Tibial artery (tissue), 4 donors: ENCODE results near the gene KCNMA1.

Experiments used
- DNase-seq, 2 donors: peaks; one replicate each; pipeline ENCODE4 v3.0.0-alpha.2; 2019
- H3K27ac ChIP-seq, 2 donors: fragments of 200-600 bp; sonication (generic) in 1 of 2; 1 replicate in 1 of 2; 2 replicates in 1 of 2; pipeline ENCODE4 v1.5.1; 2018 to 2019; ENCODE audit warnings: mild to moderate bottlenecking in 1 of 2
- H3K27me3 ChIP-seq, 2 donors: fragments of 200-600 bp; sonication (generic) in 1 of 2; one replicate each; pipeline versions ENCODE4 v1.5.1 to v1.6.0; 2016 to 2019
- H3K36me3 ChIP-seq, 3 donors: fragments of 200-600 bp; sonication (generic) in 2 of 3; one replicate each; pipeline ENCODE4 v1.5.1; 2016 to 2019; ENCODE audit warnings: mild to moderate bottlenecking in 2 of 3
- H3K4me1 ChIP-seq, 4 donors: fragments of 200-600 bp; sonication (generic) in 2 of 4; 1 replicate in 3 of 4; 2 replicates in 1 of 4; pipeline ENCODE4 v1.5.1; 2016 to 2019
- H3K4me3 ChIP-seq, 2 donors: fragments of 200-600 bp; sonication (generic) in 1 of 2; 1 replicate in 1 of 2; 2 replicates in 1 of 2; pipeline ENCODE4 v1.5.1; 2018 to 2019; ENCODE audit warnings: mild to moderate bottlenecking in 2 of 2
- H3K9me3 ChIP-seq, 3 donors: fragments of 200-600 bp; sonication (generic) in 1 of 3; one replicate each; pipeline ENCODE4 v1.5.1; 2016 to 2019
- CTCF ChIP-seq, 2 experiments: fragments of 200-600 bp in 1 of 2; fragments of 450-650 bp in 1 of 2; IDR thresholded peaks; one replicate each; pipeline ENCODE4 v1.5.1; 2017 to 2019; ENCODE audit warnings: antibody characterized with exemption in 2 of 2, mild to moderate bottlenecking in 1 of 2, moderate library complexity in 1 of 2
- intact Hi-C: fragments of 100-400 bp; cut with DNase I; formaldehyde crosslinking; loops from one replicate; pipeline ENCODE4 v1.15.0; 2023; ENCODE audit warnings: low total_unique reads

Gene KCNMA1

GRCh38 chr10:77289790-77290189 is 347.8 kb downstream of the KCNMA1 start:
- intact Hi-C loops: no loop called here
- Histone ChIP-seq H3K36me3 (no peaks in the 10 kb centered on the region), H3K27ac (peak overlapping the region; percentile 26 to 36), H3K4me3 (no peak overlapping the region), H3K9me3 (no peaks in the 10 kb centered on the region), H3K4me1 (peaks cover 0 to 96% (median 49%) of the 10 kb centered on the region in 4 donors), H3K27me3 (no peaks in the 10 kb centered on the region)
- DNase-seq: no peak
- TF ChIP-seq CTCF (IDR thresholded peaks at IDR 0.05): no peak

GRCh38 chr10:77289027-77289501 is 348.5 kb downstream of the KCNMA1 start:
- no peaks in the 10 kb centered on the region for H3K9me3 ChIP-seq
- no peaks in the 10 kb centered on the region for H3K36me3 ChIP-seq
- no peak for TF ChIP-seq CTCF (IDR thresholded peaks at IDR 0.05)
- DNase-seq: no peak
- H3K4me3 ChIP-seq: no peak overlapping the region
- peaks cover 0 to 96% (median 43%) of the 10 kb centered on the region in 4 donors for H3K4me1 ChIP-seq
- peak overlapping the region; percentile 9 to 11 for H3K27ac ChIP-seq
- intact Hi-C loops: no loop called here
- no peaks in the 10 kb centered on the region for H3K27me3 ChIP-seq

GRCh38 chr10:77287647-77288120 is 349.9 kb downstream of the KCNMA1 start:
- intact Hi-C loops: no loop called here
- Histone ChIP-seq H3K4me3 (no peak overlapping the region), H3K9me3 (no peaks in the 10 kb centered on the region), H3K4me1 (peaks cover 0 to 97% (median 42%) of the 10 kb centered on the region in 4 donors), H3K27ac (peak overlapping the region; percentile 18 to 36), H3K27me3 (no peaks in the 10 kb centered on the region), H3K36me3 (no peaks in the 10 kb centered on the region)
- no peak for TF ChIP-seq CTCF (IDR thresholded peaks at IDR 0.05)
- DNase-seq: no peak

GRCh38 chr10:77286531-77287508 is 350.8 kb downstream of the KCNMA1 start:
- Histone ChIP-seq H3K27ac (peak overlapping the region in 1 of 2 donors; percentile 18), H3K4me1 (peaks cover 0 to 97% (median 44%) of the 10 kb centered on the region in 4 donors)
- intact Hi-C loops: no loop called here

More at GRCh38 chr10:77286531-77287508, 350.8 kb downstream of the KCNMA1 start:
- H3K27me3 ChIP-seq: no peaks in the 10 kb centered on the region
- H3K4me3 ChIP-seq: no peak overlapping the region
- TF ChIP-seq CTCF (IDR thresholded peaks at IDR 0.05): no peak
- H3K9me3 ChIP-seq: no peaks in the 10 kb centered on the region
- DNase-seq: no peak
- no peaks in the 10 kb centered on the region for H3K36me3 ChIP-seq
